Stomach (tissue), 9 donors: ENCODE results near the gene HINT3. TPM values are rescaled to one million over a fixed set of nuclear protein-coding genes. Genes with fewer than 3 reads are reported as not detected.

Source experiments
- DNase-seq, 2 donors: peaks; one replicate each; pipeline versions ENCODE4 v3.0.0 to v3.0.0-alpha.2; 2013 to 2019
- H3K27ac ChIP-seq, 5 donors: fragments of 200-600 bp in 4 of 5; sonication (generic) in 4 of 5; one replicate each; pipeline ENCODE4 v1.5.1; 2013 to 2019; ENCODE audit warnings: mild to moderate bottlenecking in 1 of 5, moderate library complexity in 1 of 5
- H3K27me3 ChIP-seq, 3 donors: fragments of 200-600 bp; sonication (generic); one replicate each; pipeline ENCODE4 v1.5.1; 2017 to 2019; ENCODE audit warnings: mixed run types in 1 of 3
- H3K36me3 ChIP-seq, 4 donors: fragments of 200-600 bp; sonication (generic); 1 replicate in 3 of 4; 2 replicates in 1 of 4; pipeline ENCODE4 v1.5.1; 2016 to 2019
- H3K4me1 ChIP-seq, 4 donors: fragments of 200-600 bp; sonication (generic); one replicate each; pipeline ENCODE4 v1.5.1; 2016 to 2019
- H3K4me3 ChIP-seq, 4 donors: fragments of 200-600 bp; sonication (generic) in 3 of 4; one replicate each; pipeline ENCODE4 v1.5.1; 2016 to 2019; ENCODE audit warnings: mild to moderate bottlenecking in 1 of 4
- H3K9me3 ChIP-seq, 4 donors: fragments of 200-600 bp; sonication (generic); one replicate each; pipeline ENCODE4 v1.5.1; 2016 to 2019
- CTCF ChIP-seq, 7 experiments: fragments of 450-650 bp in 4 of 7; fragments of 200-600 bp in 3 of 7; sonication (generic) in 3 of 7; IDR thresholded peaks; one replicate each; pipeline ENCODE4 v1.5.1; 2016 to 2019; ENCODE audit warnings: antibody characterized with exemption in 7 of 7, control low read depth in 2 of 7, mild to moderate bottlenecking in 1 of 7
- EP300 ChIP-seq: sonication (generic); formaldehyde crosslinking; IDR thresholded peaks from one replicate; pipeline ENCODE4 v1.6.1; 2017; ENCODE audit warnings: antibody characterized with exemption
- POLR2A ChIP-seq, 4 donors: fragments of 450-650 bp; IDR thresholded peaks; one replicate each; pipeline ENCODE4 v1.6.1; 2016; ENCODE audit warnings: antibody characterized with exemption in 4 of 4, control low read depth in 2 of 4, mild to moderate bottlenecking in 1 of 4, moderate library complexity in 1 of 4
- POLR2AphosphoS5 ChIP-seq, 3 donors: sonication (generic); formaldehyde crosslinking; IDR thresholded peaks; one replicate each; pipeline ENCODE4 v1.6.1; 2016; ENCODE audit warnings: antibody characterized with exemption in 3 of 3
- WGBS, 5 donors: extraction: QIAGEN DNeasy Blood & Tissue Kit in 3 of 5; methylation state at CpG; one replicate each; pipeline versions ENCODE4 v1.1.5 to v1.1.7; 2013 to 2018; 5-methylcytosine and 5-hydroxymethylcytosine counted together
- intact Hi-C: fragments of 100-400 bp; cut with DNase I; formaldehyde crosslinking; loops from one replicate; pipeline ENCODE4 v1.15.1; 2023; ENCODE audit warnings: low total_unique reads
- polyA plus RNA-seq, 3 donors: library from polyadenylated mRNA; stranded (reverse); fragments of 200-250 nt; gene quantifications; one replicate each; pipeline ENCODE4 v1.2.3, GENCODE V29; 2013
- total RNA-seq, 5 donors: library from RNA; depleted of rRNA; stranded (reverse); fragments of >200 nt; gene quantifications; one replicate each; pipeline versions ENCODE4 v1.1.0 to v1.2.3, GENCODE V29; 2014 to 2016
- donor health status: healthy with polysubstance abuse.
- donor health status: Bipolar disorder and iron deficiency.
- donor health status: healthy.

The HINT3 gene
- total and polyA plus RNA-seq, 8 donors: 9.3 to 36.0 (median 21.0) TPM

GRCh38 chr6:125981571-125982185 is 25.1 kb downstream of the HINT3 start:
- Histone ChIP-seq H3K27ac (no peak overlapping the region), H3K36me3 (peaks cover 0 to 40% (median 20%) of the 10 kb centered on the region in 4 donors), H3K4me1 (peaks cover 0 to 9% (median 8%) of the 10 kb centered on the region in 4 donors), H3K9me3 (no peaks in the 10 kb centered on the region), H3K27me3 (no peaks in the 10 kb centered on the region), H3K4me3 (no peak overlapping the region)
- intact Hi-C loops: no loop called here
- no peak for DNase-seq
- TF ChIP-seq POLR2A (IDR thresholded peaks at IDR 0.05): no peak
- no peak for TF ChIP-seq CTCF (IDR thresholded peaks at IDR 0.05)
- no peak for TF ChIP-seq POLR2AphosphoS5 (IDR thresholded peaks at IDR 0.05)
- no peak for TF ChIP-seq EP300
- 84 to 92% (median 90%) methylated on average over 2 of the region's 2 CpGs for WGBS, 5 donors

GRCh38 chr6:125983246-125983945 is 26.8 kb downstream of the HINT3 start:
- Histone ChIP-seq H3K9me3 (no peaks in the 10 kb centered on the region), H3K4me1 (peaks cover 0 to 25% (median 20%) of the 10 kb centered on the region in 4 donors), H3K27ac (no peak overlapping the region), H3K36me3 (peaks cover 0 to 29% (median 15%) of the 10 kb centered on the region in 4 donors), H3K4me3 (no peak overlapping the region), H3K27me3 (no peaks in the 10 kb centered on the region)
- DNase-seq: no peak
- WGBS, 5 donors: 57 to 75% (median 61%) methylated on average over 4 of the region's 4 CpGs
- intact Hi-C loops: no loop called here
- TF ChIP-seq POLR2AphosphoS5 (IDR thresholded peaks at IDR 0.05): no peak
- no peak for TF ChIP-seq CTCF (IDR thresholded peaks at IDR 0.05)
- TF ChIP-seq POLR2A (IDR thresholded peaks at IDR 0.05): no peak

- Histone ChIP-seq H3K27ac (no peak overlapping the region), H3K4me1 (peaks cover 3 to 33% (median 25%) of the 10 kb centered on the region in 4 donors), H3K36me3 (peaks cover 0 to 20% (median 15%) of the 10 kb centered on the region in 4 donors), H3K4me3 (no peak overlapping the region), H3K9me3 (no peaks in the 10 kb centered on the region), H3K27me3 (no peaks in the 10 kb centered on the region)
- TF ChIP-seq POLR2AphosphoS5 (IDR thresholded peaks at IDR 0.05): no peak
- no peak for TF ChIP-seq POLR2A (IDR thresholded peaks at IDR 0.05)
- no peak for TF ChIP-seq EP300
- intact Hi-C loops: no loop called here
- 67 to 83% (median 75%) methylated on average over 2 of the region's 2 CpGs for WGBS, 5 donors
- no peak for DNase-seq
Measured at GRCh38 chr6:125984311-125984710, 27.7 kb downstream of the HINT3 start.

- TF ChIP-seq POLR2A (IDR thresholded peaks at IDR 0.05): no peak
- TF ChIP-seq CTCF (IDR thresholded peaks at IDR 0.05): no peak
- TF ChIP-seq POLR2AphosphoS5 (IDR thresholded peaks at IDR 0.05): no peak
- no peak for TF ChIP-seq EP300
- DNase-seq: no peak
- intact Hi-C loops: no loop called here
- WGBS, 5 donors: 61 to 70% (median 64%) methylated on average over 4 of the region's 4 CpGs
- peak overlapping the region; percentile 74 to 83 (median 79) for H3K4me3 ChIP-seq
- no peaks in the 10 kb centered on the region for H3K27me3 ChIP-seq
- peak overlapping the region in 4 of 5 donors; percentile 83 to 91 (median 88) for H3K27ac ChIP-seq
- peaks cover 8 to 46% (median 33%) of the 10 kb centered on the region in 4 donors for H3K4me1 ChIP-seq
- peaks cover 0 to 20% (median 13%) of the 10 kb centered on the region in 4 donors for H3K36me3 ChIP-seq
- H3K9me3 ChIP-seq: no peaks in the 10 kb centered on the region
Measured at GRCh38 chr6:125985522-125985921, 29.0 kb downstream of the HINT3 start.

GRCh38 chr6:125985979-125986300 is 29.4 kb downstream of the HINT3 start:
- H3K36me3 ChIP-seq: peaks cover 0 to 17% (median 10%) of the 10 kb centered on the region in 4 donors
- intact Hi-C loops: no loop called here
- H3K9me3 ChIP-seq: no peaks in the 10 kb centered on the region
- peak overlapping the region; percentile 65 to 91 (median 87) for H3K27ac ChIP-seq
- TF ChIP-seq EP300 (no peak), POLR2A (IDR thresholded peaks at IDR 0.05) (no peak), CTCF (IDR thresholded peaks at IDR 0.05) (no peak), POLR2AphosphoS5 (IDR thresholded peaks at IDR 0.05) (no peak)
- no peaks in the 10 kb centered on the region for H3K27me3 ChIP-seq
- peak overlapping the region; percentile 74 to 83 (median 79) for H3K4me3 ChIP-seq
- H3K4me1 ChIP-seq: peaks cover 8 to 50% (median 35%) of the 10 kb centered on the region in 4 donors
- WGBS, 5 donors: 1 to 11% (median 3%) methylated on average over 3 of the region's 3 CpGs
- DNase-seq: no peak
